Stimulated activated CD8-positive, alpha-beta memory T cell treated with anti-CD3 and anti-CD28 coated beads, Interleukin-4, amount 100 ng/mL, for 4 hours (primary cell): ENCODE results near the gene BRMS1L.

ENCODE experiments used
- DNase-seq, 2 donors: peaks; one replicate each; pipeline ENCODE4 v3.0.0-alpha.2; 2020; ENCODE audit warnings: low read depth in 2 of 2, low spot score in 1 of 2

BRMS1L gene

GRCh38 chr14:35865611-35866324, 39.6 kb downstream of the BRMS1L start:
- no peak for DNase-seq

GRCh38 chr14:35866595-35867279, 40.6 kb downstream of the BRMS1L start:
- DNase-seq: no peak

GRCh38 chr14:35867280-35867629, 41.1 kb downstream of the BRMS1L start:
- no peak for DNase-seq

GRCh38 chr14:35875296-35875695, 49.2 kb downstream of the BRMS1L start:
- no peak for DNase-seq

- no peak for DNase-seq
Measured at GRCh38 chr14:35877276-35877675, 51.1 kb downstream of the BRMS1L start.

GRCh38 chr14:35878272-35879150, 52.4 kb downstream of the BRMS1L start:
- no peak for DNase-seq

GRCh38 chr14:35879151-35879648, 53.1 kb downstream of the BRMS1L start:
- no peak for DNase-seq

GRCh38 chr14:35879654-35880249, 53.6 kb downstream of the BRMS1L start:
- DNase-seq: no peak

- DNase-seq: no peak
Measured at GRCh38 chr14:35881280-35881679, 55.1 kb downstream of the BRMS1L start.

- no peak for DNase-seq
Measured at GRCh38 chr14:35883677-35884293, 57.6 kb downstream of the BRMS1L start.

GRCh38 chr14:35890308-35890707, 64.2 kb downstream of the BRMS1L start:
- no peak for DNase-seq

- no peak for DNase-seq
Measured at GRCh38 chr14:35895256-35895655, 69.1 kb downstream of the BRMS1L start.

- no peak for DNase-seq
Measured at GRCh38 chr14:35897616-35898111, 71.5 kb downstream of the BRMS1L start.

- DNase-seq: no peak
Measured at GRCh38 chr14:35898217-35898775, 72.2 kb downstream of the BRMS1L start.

- DNase-seq: no peak
Measured at GRCh38 chr14:35900741-35901140, 74.6 kb downstream of the BRMS1L start.

- no peak for DNase-seq
Measured at GRCh38 chr14:35909665-35910064, 83.5 kb downstream of the BRMS1L start.

GRCh38 chr14:35910191-35910590, 84.1 kb downstream of the BRMS1L start:
- DNase-seq: no peak

- no peak for DNase-seq
Measured at GRCh38 chr14:35911097-35911496, 85.0 kb downstream of the BRMS1L start.

GRCh38 chr14:35915185-35915584, 89.0 kb downstream of the BRMS1L start:
- DNase-seq: no peak

GRCh38 chr14:35915775-35916174, 89.6 kb downstream of the BRMS1L start:
- DNase-seq: no peak
